Ureter (tissue), 1 donor: ENCODE measurements around the gene SCAMP1. TPM values are rescaled to one million over a fixed set of nuclear protein-coding genes. Genes with fewer than 3 reads are reported as not detected.

Source experiments
- DNase-seq: peaks from one replicate; pipeline ENCODE4 v3.0.0-alpha.2; 2020; ENCODE audit warnings: low spot score
- total RNA-seq: library from RNA; stranded (reverse); gene quantifications from one replicate; pipeline ENCODE4 v1.2.4, GENCODE V29; 2023
- donor health status: DM: yes; HTN: yes; CAD: no.

The SCAMP1 gene
- total RNA-seq, 1 donor from 2014 or later, result 41.1 TPM

DNA sequence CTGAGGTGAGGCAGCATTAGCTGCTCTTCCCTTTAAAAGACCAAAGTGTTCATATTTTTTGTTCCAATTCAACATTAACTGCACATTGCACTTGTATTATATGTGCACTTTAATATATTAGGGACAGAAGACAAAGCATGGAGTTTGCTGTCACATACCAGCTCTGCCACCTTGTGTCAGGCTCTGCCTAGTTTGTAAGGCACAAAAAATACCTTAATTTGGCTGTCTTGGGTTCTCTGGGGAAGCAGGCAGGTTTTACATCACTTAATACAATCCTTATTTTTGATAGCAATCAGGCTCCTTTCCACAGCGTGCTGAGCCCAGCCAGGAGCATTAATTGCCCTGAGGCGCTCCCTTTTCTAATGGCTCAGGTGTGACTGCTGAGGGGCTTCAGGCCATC, 131.8 kb downstream of the SCAMP1 start:
- DNase-seq, result no peak

DNA sequence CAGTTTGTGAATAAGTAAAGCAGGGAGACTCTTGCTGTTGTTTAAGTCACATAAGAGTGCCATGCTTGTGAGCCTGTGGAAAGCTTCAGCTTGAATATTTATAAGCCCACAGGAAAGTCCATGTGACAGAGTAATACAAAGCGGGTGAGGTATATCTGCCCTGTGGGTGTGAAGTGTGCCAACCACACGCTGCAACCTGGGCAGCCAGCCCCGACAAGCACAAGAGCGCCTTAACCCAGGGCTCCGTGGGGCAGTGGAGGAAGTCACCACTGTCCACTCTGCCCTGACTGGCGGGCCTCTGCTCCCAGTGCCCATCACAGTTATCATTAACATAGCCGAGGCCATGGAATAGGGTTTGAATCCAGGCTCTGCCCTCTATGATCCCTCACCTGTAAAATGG, 132.2 kb downstream of the SCAMP1 start:
- DNase-seq, result no peak

DNA sequence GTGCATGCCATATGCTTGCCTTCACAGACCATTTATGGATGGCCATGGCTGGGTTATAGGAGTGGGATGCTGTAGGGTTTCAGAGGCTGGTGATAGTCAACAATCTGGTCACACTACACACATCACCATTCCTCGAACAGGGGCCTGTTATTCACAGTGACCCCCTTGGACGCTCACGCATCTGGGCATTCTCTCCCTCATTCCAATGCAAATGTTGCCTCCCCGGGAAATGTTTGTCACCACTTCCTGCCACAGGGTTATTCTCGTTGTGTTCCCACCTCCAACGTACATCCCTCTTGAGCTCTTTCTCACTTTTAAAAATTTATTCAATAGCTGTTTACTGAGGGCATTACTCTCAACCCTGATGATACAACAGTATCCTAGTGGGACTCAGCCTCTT, 135.4 kb downstream of the SCAMP1 start:
- DNase-seq, result no peak

DNA sequence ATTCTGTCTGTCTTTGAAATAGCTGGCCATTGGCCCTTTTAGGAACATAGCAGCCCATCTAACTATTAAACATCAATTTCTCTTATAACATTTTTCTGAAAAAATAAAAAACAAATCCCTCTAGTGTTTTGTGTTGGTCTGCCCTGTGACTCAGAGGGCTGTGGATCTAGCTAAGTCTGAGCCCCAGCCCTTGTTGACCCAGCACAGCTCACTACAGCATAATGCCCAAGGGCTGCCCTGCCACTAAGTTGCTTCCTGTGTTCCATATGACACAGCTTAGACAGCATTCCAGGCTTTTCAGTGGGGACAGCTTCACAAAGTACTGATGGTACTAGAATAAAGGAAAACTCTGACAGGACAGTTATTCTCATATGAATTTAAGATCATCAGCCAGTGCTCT, 136.0 kb downstream of the SCAMP1 start:
- DNase-seq, result no peak

DNA sequence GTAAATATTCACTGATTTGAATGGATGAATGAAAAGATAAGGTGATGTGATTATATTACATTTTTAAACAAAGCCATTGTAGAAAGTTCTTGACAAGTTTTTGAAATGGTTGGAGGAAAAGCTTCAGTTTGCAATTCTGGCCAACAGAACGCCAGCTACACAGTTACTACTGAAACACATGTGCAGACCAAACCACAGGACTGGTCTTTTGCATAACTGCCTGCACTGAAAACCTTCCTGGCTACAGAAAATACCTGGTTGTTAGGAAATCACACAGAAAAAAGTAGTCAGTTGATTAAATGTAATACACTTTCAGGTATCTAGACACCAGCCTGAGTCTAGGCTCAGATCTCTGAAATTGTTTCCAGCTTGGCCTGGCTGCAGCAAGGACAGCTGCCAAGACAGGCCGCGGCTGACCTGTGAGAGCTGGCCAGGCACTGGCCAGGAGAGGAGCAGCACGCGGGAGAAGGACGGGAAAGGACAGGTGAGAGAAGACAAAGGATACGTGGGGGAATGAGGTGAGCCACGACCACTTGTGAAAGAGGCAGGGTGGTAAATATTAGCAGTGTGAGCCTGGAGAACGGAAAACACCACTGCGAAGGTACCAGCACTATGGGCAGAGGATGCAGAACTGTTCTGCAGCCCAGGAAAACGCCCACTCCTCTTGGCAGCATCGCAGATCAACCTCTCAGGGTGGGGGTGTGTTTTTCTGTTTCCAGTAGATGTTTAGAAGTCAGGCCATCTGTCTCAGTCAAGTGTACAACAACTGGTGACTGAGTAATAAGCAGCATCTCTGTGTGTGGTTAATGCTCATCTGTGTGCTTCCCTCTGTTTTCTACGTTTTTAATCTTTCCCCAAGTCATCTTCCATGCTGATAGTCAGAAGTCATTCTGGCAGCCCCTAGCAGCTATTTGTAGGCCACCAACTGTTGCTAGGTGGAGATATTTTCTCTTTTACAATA, 137.4 kb downstream of the SCAMP1 start:
- DNase-seq, result no peak

DNA sequence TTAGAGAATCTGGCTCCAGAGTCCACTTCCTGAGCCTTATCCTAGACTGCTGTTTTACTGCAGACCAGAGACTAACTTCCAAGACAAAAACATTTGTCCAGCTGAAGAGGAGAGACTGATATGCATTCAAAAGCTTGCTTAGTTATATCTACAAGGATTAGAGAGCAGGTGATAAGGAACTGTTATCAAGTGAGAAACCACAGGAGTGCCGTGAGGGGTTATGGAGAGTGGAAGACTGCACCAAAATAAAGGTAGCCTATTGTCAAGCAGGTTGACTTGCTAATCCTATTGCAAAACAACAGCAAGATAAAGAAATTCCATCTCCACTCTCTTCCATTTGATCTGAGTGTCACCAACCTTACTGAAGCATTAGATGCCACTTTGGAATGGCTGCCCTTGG, 139.1 kb downstream of the SCAMP1 start:
- DNase-seq, result no peak

DNA sequence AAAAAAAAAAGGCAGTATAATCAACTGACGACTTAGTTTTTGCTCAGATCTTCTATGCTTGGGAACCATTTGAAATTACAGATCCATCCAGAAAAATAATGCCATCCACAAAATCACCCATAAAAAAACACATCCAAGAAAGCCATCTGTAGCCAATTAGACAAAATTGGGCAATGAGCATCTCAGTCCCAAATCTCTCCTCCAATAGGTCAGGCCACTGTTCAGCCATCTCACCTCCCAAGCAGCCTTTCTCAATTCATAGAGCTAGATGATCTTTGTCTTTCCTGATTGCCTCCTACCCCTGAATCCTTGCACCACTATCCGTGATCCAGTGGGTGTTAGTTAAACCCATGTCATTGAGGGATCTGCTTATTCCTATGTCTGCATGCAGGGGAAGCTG, 139.6 kb downstream of the SCAMP1 start:
- no peak for DNase-seq

DNA sequence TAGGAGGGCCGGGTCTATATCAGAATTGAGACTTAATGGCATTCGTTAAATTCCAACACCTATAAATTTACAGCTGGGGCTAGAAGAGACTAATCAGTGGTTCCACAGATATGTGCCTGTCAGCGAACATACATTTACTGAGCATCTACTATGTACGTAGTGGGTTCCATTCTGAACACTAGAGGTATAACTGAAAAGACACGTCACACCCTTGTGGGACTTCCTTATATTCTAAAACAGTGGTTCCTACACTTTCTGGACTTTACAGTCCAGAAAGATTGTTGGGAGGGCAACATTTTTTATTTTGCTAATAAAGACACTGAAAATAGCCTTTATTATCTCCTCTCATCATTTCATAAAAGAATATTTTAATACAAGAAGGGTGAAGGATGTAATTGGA, 140.5 kb downstream of the SCAMP1 start:
- no peak for DNase-seq

DNA sequence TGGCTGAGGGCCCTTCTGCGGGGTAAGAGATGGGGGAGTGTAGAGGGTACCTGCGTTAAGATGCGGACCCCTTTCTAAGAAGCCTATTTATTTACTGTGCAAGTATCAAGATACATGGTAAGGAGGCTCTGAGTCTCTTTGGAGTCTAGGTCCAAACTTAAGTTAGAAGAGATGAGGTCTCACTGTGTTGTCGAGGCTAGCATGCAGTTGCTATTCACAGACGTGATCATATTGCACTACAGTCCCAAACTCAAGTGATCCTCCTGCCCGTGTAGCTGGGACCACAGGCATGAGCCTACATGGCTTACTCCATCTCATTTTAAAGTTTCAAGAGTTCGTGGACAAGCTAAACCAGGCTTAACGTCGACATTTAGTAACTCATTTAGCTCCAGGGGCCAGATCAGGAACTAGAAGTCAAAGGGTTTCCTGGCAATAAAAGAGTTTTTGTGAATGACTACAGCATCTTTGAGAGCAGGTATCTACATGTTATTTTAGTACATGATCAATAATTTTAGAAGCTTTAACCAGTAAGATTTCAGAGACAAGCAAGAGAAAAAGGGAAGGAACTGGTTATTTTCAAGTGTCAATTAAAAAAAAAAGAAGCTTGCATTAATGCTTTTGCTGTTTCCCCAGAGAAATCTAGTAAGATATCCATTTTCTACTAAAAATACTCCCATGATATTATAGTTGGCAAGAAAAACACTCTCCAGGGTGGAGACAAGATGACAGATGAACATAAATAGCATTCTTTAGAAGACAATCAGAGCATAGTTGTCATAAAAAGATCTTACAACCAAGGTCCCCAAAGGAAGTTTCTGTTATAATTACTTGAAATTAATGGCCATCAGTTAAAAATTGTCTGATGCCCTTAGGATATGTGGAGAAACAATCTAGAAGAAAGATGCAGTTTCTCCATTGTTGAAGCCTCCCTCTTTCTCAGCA, 141.3 kb downstream of the SCAMP1 start:
- no peak for DNase-seq

DNA sequence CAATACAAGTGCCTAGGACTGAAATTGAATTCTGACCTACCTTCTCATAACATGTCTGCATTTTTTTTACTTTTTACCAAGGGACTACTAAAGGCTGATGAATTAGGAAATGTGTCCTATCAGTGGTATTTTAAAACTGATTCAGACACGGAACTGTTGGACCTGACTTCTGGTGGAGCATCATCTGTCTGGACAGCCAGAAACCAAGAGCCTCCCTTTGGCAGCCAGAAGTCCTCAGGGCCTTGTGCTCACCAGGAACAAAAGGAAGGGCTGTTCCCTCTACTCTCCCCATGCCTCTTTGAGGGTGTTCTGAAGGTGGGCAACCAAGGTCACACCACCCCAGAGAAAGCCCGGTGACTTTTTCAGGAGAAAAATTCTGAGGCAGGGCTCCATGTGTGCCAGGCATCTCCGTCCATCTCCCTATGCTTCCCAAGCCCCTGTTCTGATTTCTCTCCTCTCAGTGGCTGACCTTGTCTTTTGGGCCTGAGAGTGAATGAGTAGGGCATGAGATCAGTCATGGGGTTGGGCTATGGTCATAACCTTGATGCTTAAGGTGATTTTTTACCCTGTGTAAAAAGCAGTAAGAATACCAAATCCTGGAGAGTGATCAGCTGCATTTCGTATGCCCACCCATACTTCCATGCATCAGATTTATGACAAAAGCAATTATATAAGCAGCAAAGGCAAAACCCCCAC, 143.7 kb downstream of the SCAMP1 start:
- no peak for DNase-seq

DNA sequence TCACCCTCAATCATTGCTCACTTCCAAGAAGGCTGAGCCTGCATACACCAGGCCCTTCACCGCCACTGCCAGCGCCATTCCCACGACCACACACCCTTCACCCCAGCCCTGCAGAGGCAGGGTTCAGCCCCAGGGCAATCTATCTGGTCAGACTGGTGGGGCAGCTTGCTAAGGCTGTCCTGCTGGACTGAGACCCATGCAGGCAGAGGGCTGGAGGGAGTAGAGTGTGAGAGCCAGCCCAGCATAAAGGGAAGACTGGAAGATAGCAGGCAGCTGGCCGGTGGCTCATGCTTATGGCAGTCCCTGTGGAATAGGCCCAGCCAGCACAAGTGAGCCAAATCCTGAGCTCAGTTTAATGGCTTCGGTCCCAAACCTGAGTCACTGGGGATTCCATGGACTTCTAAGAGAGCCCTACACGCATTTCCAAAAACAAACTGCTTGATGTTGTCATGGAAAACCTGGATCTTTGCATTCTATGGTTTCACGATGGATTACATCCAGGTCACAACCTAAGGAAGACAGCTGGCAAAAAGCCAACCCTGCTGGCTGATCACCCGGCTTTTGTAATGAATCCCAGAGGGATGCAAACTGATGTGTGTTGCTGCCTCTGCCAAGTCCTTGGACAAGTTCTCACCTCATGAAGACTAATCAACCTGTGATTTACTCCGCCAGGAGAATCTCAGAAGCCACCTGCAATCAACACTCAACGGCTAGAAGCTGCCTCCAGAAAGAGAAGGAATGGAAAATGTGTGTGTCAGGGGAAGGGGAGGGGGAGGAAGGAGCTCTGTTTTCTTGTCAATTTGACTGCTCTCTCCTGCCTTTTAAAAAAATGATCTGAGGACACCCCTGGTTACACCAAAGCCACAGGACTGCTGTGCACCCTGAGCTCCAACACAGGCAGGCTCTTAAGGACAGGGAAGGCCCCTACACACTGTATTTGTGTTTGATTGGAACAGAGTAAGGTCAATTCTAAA, 144.6 kb downstream of the SCAMP1 start:
- DNase-seq, result peak; percentile 84

DNA sequence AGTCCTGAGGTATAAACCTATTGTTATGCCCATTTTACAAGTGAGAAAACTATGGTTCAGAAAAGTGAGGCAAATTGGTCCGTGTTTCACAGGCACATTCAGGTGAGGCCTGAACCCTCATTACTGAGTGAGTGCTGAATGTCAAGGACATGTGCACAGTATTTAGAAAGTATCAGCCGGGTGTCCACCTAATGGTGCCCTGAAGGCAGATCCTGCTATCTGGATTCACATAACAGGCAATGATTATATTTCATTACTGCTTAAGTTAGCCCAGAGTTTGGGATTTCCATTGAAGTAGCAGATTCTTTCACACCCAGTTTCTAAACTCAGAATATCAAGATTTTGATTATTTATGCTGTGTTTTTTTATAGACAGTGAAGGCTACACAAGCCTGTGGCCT, 145.4 kb downstream of the SCAMP1 start:
- DNase-seq, result no peak

DNA sequence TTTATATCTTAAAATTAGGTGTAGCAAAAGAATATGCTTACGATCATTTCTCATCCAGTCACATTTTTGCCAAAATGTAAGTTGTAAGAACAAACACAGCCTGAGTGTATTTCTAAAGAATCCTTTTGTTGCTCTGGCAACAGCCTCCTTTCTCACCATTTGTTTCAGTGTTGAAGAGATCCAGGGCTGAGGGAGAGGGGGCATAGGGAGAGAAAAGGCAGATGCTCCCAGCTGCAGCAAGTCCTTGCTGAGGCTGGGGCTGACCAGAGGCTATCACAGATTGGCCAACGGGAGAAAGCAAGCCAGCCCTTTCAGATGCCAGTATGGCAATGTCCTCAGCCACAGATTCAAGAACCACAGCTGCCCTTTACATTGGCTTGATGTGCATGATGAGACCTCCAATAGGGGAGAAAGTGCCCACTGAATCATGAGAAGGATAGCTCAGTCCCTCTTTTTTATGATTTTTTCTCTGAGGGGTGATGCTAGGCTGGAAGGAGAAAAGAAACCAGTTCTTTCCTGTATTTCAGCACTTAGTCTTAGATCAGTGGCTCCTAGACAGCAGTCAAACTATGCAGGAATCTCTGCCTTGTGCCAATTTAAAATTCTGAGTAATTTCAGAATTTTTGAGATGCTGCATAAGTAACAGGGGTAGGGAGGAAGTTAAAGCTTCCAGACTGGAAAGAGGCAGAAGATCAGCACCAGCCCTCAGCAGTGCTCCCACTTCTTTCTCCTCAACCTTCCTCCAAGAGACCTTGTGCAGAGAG, 146.0 kb downstream of the SCAMP1 start:
- no peak for DNase-seq

DNA sequence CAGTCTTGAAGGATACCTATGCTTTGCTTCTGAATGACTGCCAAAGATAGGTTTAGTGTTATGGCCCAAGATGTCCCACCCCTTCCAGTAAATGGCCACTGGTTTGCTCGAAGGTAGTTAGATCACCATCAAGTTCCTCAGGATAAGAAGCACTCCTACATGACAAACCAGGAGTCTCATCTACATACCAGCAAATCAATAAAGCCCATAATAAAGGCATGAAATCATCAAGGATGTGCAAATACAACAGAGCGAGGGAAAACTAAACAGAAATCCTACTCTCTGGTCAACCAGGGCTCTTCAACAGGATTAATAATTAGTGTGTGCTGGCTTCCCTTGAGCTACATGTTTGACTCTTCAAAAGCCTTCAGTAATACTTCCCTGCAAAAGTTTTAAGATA, 147.1 kb downstream of the SCAMP1 start:
- DNase-seq, result no peak

DNA sequence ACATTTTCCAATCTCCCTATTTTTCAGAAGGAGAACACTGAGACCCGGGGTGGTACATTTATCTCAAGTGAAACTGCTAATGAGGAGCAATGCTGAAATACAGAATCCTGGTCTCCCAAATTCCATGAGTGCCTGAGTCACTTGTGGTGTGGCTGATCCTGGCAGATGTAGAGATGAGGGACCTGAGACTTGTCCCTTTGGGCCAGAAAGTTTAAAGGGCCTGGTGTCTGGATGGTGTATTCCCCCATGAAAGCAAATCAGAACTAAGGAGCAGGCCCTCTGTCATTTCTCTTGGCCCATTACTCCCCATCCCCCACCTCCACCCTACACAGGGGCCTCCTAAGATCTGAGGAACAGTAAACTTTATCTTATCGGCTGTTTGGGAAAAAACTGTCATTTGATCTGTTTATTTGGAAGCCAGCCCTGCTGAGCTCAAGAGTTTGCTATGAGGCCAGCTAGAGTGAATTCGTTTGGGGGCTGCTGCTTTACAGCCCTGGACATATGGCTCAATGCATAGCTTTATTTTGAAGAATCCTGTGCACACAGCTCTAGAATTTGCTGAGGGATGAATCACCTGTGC, 147.9 kb downstream of the SCAMP1 start:
- DNase-seq, result no peak

DNA sequence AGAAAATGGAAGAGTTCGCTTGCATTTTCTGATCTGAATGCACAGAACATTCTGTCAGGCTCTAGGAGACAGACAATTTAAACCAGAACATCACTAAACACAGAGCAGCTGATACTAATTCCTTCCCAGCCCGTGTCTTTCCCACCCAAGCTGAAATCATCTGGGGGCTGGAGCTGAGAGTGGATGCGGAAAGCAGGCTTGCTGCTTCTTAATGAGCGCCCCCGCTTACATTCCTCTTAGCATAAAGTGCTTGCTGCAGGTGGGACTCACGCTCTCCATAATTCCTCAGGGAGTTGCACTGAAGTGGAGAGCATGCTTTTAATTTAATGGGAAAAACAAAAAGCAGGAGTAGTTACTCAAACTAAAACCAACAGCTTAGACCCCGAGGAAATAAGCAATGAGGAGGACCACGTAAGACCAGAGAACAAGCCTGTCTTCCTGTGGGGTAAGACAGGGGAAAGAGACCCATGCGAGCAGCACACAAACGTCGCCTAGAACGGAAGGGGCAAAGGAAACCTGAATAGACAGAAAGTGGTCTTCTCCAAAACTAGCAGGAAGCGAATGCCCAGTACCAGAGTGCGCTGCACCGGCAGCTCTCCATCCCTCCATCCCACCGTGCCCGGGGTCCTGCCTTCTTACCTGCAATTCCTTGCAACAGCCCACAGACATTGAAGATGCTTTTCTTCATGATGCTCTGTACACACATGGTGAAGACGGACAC, 148.9 kb downstream of the SCAMP1 start:
- no peak for DNase-seq

DNA sequence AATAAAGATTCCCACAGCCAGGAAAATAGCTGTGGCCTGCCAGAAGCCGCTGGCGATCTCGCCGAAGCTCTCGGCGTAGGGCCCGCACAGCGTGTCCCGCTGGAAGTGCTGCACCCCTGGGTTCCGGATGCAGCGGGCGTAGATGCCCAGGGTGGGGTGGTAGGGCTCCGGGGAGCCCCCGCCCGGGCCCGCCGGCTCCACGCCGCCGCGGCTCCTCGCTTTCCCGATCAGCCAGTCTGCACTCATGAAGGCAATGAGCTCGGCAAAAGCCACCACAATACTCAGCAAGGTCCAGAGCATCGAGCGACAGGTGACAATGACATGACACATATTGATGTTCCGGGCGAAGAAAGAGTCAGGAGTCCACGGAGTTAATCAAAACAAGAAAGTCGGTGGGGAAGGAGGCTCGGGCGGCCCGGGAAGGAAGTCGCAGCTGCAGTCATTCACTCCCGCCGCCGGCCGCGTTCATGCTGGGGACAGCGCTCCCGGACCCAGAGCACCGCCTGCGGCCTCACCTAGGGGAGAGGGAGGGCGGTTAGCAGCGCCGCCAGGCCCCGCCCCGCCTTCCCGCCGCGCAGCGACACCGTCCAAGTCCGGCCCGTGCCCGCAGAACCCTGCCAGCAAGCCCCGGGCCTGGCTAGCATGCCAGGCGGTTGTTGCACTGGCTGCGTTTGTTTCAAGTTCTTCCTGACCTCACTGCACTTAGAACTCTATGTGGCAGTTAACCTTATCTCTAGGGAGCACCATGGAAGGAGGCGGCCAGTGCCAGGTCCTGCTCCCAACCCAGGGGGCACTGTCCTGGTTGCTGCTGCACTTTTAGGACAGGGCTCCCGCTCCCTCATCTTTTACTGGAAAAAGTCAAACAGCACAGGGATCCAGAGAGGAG, 149.7 kb downstream of the SCAMP1 start:
- peak; percentile 73 for DNase-seq
